OCI-LY1 (cell line): ENCODE measurements around the gene PNMA1.

ENCODE experiments used
- H2AFZ ChIP-seq: fragments of 200-600 bp; sonication (generic), shearing (Covaris generic); 2 replicates; pipeline ENCODE4 v1.6.0; 2014; ENCODE audit warnings: antibody characterized with exemption, mild to moderate bottlenecking, low read length
- H3F3A ChIP-seq: fragments of 200-600 bp; sonication (generic), shearing (Covaris generic); 2 replicates; pipeline ENCODE4 v1.6.0; 2014; ENCODE audit warnings: mild to moderate bottlenecking, antibody characterized with exemption, low read length, moderate library complexity; ENCODE audit not compliant: insufficient read depth
- H3K27ac ChIP-seq: fragments of 200-600 bp; sonication (generic); 2 replicates; pipeline ENCODE4 v1.5.1; 2014; ENCODE audit warnings: low read length, mixed run types, mild to moderate bottlenecking, low read depth; ENCODE audit not compliant: poor library complexity, severe bottlenecking
- H3K27me3 ChIP-seq: fragments of 200-600 bp; sonication (generic); 2 replicates; pipeline ENCODE4 v1.6.0; 2014; ENCODE audit warnings: antibody characterized with exemption, mild to moderate bottlenecking, low read length, moderate library complexity; ENCODE audit not compliant: insufficient read depth
- H3K36me3 ChIP-seq: fragments of 200-600 bp; sonication (generic); 2 replicates; pipeline ENCODE4 v1.6.1; 2014; ENCODE audit warnings: mild to moderate bottlenecking, antibody characterized with exemption, low read length, moderate library complexity, mixed read lengths; ENCODE audit not compliant: insufficient read depth
- H3K4me1 ChIP-seq: fragments of 200-600 bp; sonication (generic); 2 replicates; pipeline ENCODE4 v1.5.1; 2014; ENCODE audit warnings: mild to moderate bottlenecking, low read length, moderate library complexity; ENCODE audit not compliant: insufficient read depth, severe bottlenecking
- H3K4me2 ChIP-seq: fragments of 200-600 bp; sonication (generic), shearing (Covaris generic); 2 replicates; pipeline ENCODE4 v1.6.1; 2014; ENCODE audit warnings: low read length
- H3K4me3 ChIP-seq: fragments of 200-600 bp; sonication (generic); 2 replicates; pipeline ENCODE4 v1.5.1; 2014; ENCODE audit warnings: low read length, low read depth, mild to moderate bottlenecking, mixed read lengths; ENCODE audit not compliant: poor library complexity, severe bottlenecking
- H3K79me2 ChIP-seq: fragments of 200-600 bp; shearing (Covaris generic); 2 replicates; pipeline ENCODE4 v1.6.1; 2016; ENCODE audit warnings: mixed run types, low read length, mixed read lengths; ENCODE audit not compliant: insufficient read depth
- H3K9ac ChIP-seq: fragments of 200-600 bp; sonication (generic), shearing (Covaris generic); 2 replicates; pipeline ENCODE4 v1.6.1; 2014; ENCODE audit warnings: mild to moderate bottlenecking, low read length, mixed read lengths
- H3K9me2 ChIP-seq: fragments of 200-600 bp; sonication (generic), shearing (Covaris generic); 2 replicates; pipeline ENCODE4 v1.6.1; 2014; ENCODE audit warnings: low read depth, mild to moderate bottlenecking, low read length, mixed read lengths
- H3K9me3 ChIP-seq: fragments of 200-600 bp; shearing (Covaris generic); 2 replicates; pipeline ENCODE4 v1.6.1; 2014; ENCODE audit warnings: low read length, mixed read lengths
- H4K20me1 ChIP-seq: fragments of 200-600 bp; sonication (generic), shearing (Covaris generic); 2 replicates; pipeline ENCODE4 v1.6.0; 2016; ENCODE audit warnings: mild to moderate bottlenecking, low read length; ENCODE audit not compliant: insufficient read depth
- CTCF ChIP-seq: fragments of 200-600 bp; sonication (generic), shearing (Covaris generic); IDR thresholded peaks from 2 replicates; pipeline ENCODE4 v1.5.1; 2017; ENCODE audit warnings: mild to moderate bottlenecking, antibody characterized with exemption, low read length, moderate library complexity, mixed read lengths
- EZH2 ChIP-seq: fragments of 200-600 bp; sonication (generic), shearing (Covaris generic); IDR thresholded peaks from 2 replicates; pipeline ENCODE4 v1.8.0; 2017; ENCODE audit warnings: borderline replicate concordance, mixed run types, mild to moderate bottlenecking, antibody characterized with exemption, low read length, moderate library complexity, mixed read lengths

The PNMA1 gene

GRCh38 chr14:73738518-73739173 lies 24.5 kb upstream of the PNMA1 start:
- H3K4me2 ChIP-seq: no peak overlapping the region
- peaks cover 40% of the 10 kb centered on the region for H3K79me2 ChIP-seq
- no peaks in the 10 kb centered on the region for H3K27me3 ChIP-seq
- no peaks in the 10 kb centered on the region for H3K9me2 ChIP-seq
- H3K36me3 ChIP-seq: peaks cover 58% of the 10 kb centered on the region
- H3K4me3 ChIP-seq: no peak overlapping the region
- H2AFZ ChIP-seq: no peak overlapping the region
- H3F3A ChIP-seq: no peaks in the 10 kb centered on the region
- H4K20me1 ChIP-seq: no peaks in the 10 kb centered on the region
- no peak for TF ChIP-seq CTCF
- TF ChIP-seq EZH2: no peak
- H3K9me3 ChIP-seq: no peaks in the 10 kb centered on the region
- peaks cover 25% of the 10 kb centered on the region for H3K4me1 ChIP-seq
- H3K27ac ChIP-seq: no peak overlapping the region
- H3K9ac ChIP-seq: no peak overlapping the region

- H4K20me1 ChIP-seq: no peaks in the 10 kb centered on the region
- H3K4me1 ChIP-seq: peaks cover 7% of the 10 kb centered on the region
- H2AFZ ChIP-seq: no peak overlapping the region
- no peak overlapping the region for H3K4me2 ChIP-seq
- no peak for TF ChIP-seq EZH2
- no peak for TF ChIP-seq CTCF
- no peaks in the 10 kb centered on the region for H3K27me3 ChIP-seq
- peaks cover 71% of the 10 kb centered on the region for H3K36me3 ChIP-seq
- H3K79me2 ChIP-seq: peaks cover 21% of the 10 kb centered on the region
- H3F3A ChIP-seq: no peaks in the 10 kb centered on the region
- no peak overlapping the region for H3K4me3 ChIP-seq
- no peak overlapping the region for H3K27ac ChIP-seq
- H3K9me3 ChIP-seq: no peaks in the 10 kb centered on the region
- H3K9me2 ChIP-seq: no peaks in the 10 kb centered on the region
- H3K9ac ChIP-seq: no peak overlapping the region
Observed at GRCh38 chr14:73736842-73737241, 22.7 kb upstream of the PNMA1 start.

GRCh38 chr14:73732006-73732405 lies 17.8 kb upstream of the PNMA1 start:
- H3K9ac ChIP-seq: no peak overlapping the region
- no peaks in the 10 kb centered on the region for H3K79me2 ChIP-seq
- no peak overlapping the region for H3K4me2 ChIP-seq
- no peaks in the 10 kb centered on the region for H3F3A ChIP-seq
- H3K4me1 ChIP-seq: no peaks in the 10 kb centered on the region
- no peak overlapping the region for H2AFZ ChIP-seq
- no peaks in the 10 kb centered on the region for H3K9me3 ChIP-seq
- no peaks in the 10 kb centered on the region for H3K9me2 ChIP-seq
- H4K20me1 ChIP-seq: no peaks in the 10 kb centered on the region
- H3K4me3 ChIP-seq: no peak overlapping the region
- H3K27ac ChIP-seq: no peak overlapping the region
- H3K36me3 ChIP-seq: peaks cover 85% of the 10 kb centered on the region
- TF ChIP-seq CTCF (no peak), EZH2 (no peak)
- H3K27me3 ChIP-seq: no peaks in the 10 kb centered on the region
